Upper lobe of left lung (tissue), 6 donors: ENCODE measurements around the gene LONP1. TPM values are rescaled to one million over a fixed set of nuclear protein-coding genes. Genes with fewer than 3 reads are reported as not detected.
A peak's percentile ranks its signal among the peaks of the same experiment; 100 is the strongest.

Experiments
- ATAC-seq, 2 donors: fragments of 200-7000 bp; cut with Tn5 transposase; one replicate each; pipeline ENCODE4 v1.9.1; 2022; ENCODE audit warnings: mild to moderate bottlenecking in 2 of 2, moderate library complexity in 2 of 2; ENCODE audit not compliant: low FRiP score in 2 of 2
- DNase-seq, 2 donors: peaks; one replicate each; pipeline ENCODE4 v3.0.0-alpha.2; 2019 to 2020
- H3K27ac ChIP-seq, 4 donors: fragments of 200-600 bp; sonication (generic); one replicate each; pipeline ENCODE4 v1.5.1; 2016 to 2019
- H3K27me3 ChIP-seq, 4 donors: fragments of 200-600 bp; sonication (generic); one replicate each; pipeline ENCODE4 v1.5.1; 2017 to 2019
- H3K36me3 ChIP-seq, 4 donors: fragments of 200-600 bp; sonication (generic); one replicate each; pipeline ENCODE4 v1.5.1; 2016 to 2019
- H3K4me1 ChIP-seq, 4 donors: fragments of 200-600 bp; sonication (generic); one replicate each; pipeline ENCODE4 v1.5.1; 2018 to 2019
- H3K4me3 ChIP-seq, 4 donors: fragments of 200-600 bp; sonication (generic); one replicate each; pipeline ENCODE4 v1.5.1; 2017 to 2019; ENCODE audit warnings: mild to moderate bottlenecking in 2 of 4, moderate library complexity in 1 of 4
- H3K9me3 ChIP-seq, 4 donors: fragments of 200-600 bp; sonication (generic); one replicate each; pipeline ENCODE4 v1.5.1; 2018 to 2019
- CTCF ChIP-seq, 6 experiments: fragments of 450-650 bp in 4 of 6; fragments of 200-600 bp in 2 of 6; sonication (generic) in 2 of 6; IDR thresholded peaks; one replicate each; pipeline ENCODE4 v1.5.1; 2016 to 2019; ENCODE audit warnings: antibody characterized with exemption in 6 of 6
- EP300 ChIP-seq, 4 donors: sonication (generic); formaldehyde crosslinking; IDR thresholded peaks; one replicate each; pipeline ENCODE4 v1.5.1; 2017; ENCODE audit warnings: antibody characterized with exemption in 4 of 4, control low read depth in 2 of 4
- POLR2A ChIP-seq, 4 donors: fragments of 450-650 bp; IDR thresholded peaks; one replicate each; pipeline ENCODE4 v1.5.1; 2016 to 2017; ENCODE audit warnings: antibody characterized with exemption in 4 of 4, mild to moderate bottlenecking in 2 of 4
- POLR2AphosphoS5 ChIP-seq, 2 donors: sonication (generic); formaldehyde crosslinking; IDR thresholded peaks; one replicate each; pipeline ENCODE4 v1.5.1; 2017; ENCODE audit warnings: antibody characterized with exemption in 2 of 2
- WGBS, 2 donors: methylation state at CpG; one replicate each; pipeline ENCODE4 v1.1.5; 2017 to 2018; 5-methylcytosine and 5-hydroxymethylcytosine counted together
- total RNA-seq, 6 donors: library from RNA; depleted of rRNA in 4 of 6; stranded (reverse); fragments of >200 nt in 4 of 6; gene quantifications; one replicate each; pipeline versions ENCODE4 v1.1.0 to v1.2.1, GENCODE V29; 2016 to 2021
- donor health status: DM: no; HTN: no; CAD: no; lungs with moderate emphysema.
- donor health status: DM: no; HTN: yes; CAD: no; lungs with severe emphysema.

Gene LONP1
- total RNA-seq, 6 donors from 2014 or later = 79.7 to 141 (median 89.4) TPM

GRCh38 chr19:5676772-5677105 is 43.2 kb downstream of the LONP1 start:
- H3K27ac ChIP-seq = no peak overlapping the region
- no peaks in the 10 kb centered on the region for H3K27me3 ChIP-seq
- ATAC-seq (no peak), DNase-seq (peak in 1 of 2 donors; percentile 71)
- peaks cover 0 to 7% (median 4%) of the 10 kb centered on the region in 4 donors for H3K36me3 ChIP-seq
- no peaks in the 10 kb centered on the region for H3K9me3 ChIP-seq
- WGBS, 2 donors = 85 to 89% methylated on average over 8 to 12 of the region's 13 CpGs
- no peak overlapping the region for H3K4me3 ChIP-seq
- peaks cover 14 to 20% (median 17%) of the 10 kb centered on the region in 4 donors for H3K4me1 ChIP-seq
- TF ChIP-seq POLR2A (IDR thresholded peaks at IDR 0.05) (no peak), CTCF (IDR thresholded peaks at IDR 0.05) (no peak), EP300 (IDR thresholded peaks at IDR 0.05) (no peak), POLR2AphosphoS5 (IDR thresholded peaks at IDR 0.05) (no peak)

GRCh38 chr19:5676105-5676771 is 43.7 kb downstream of the LONP1 start:
- peaks cover 0 to 9% (median 6%) of the 10 kb centered on the region in 4 donors for H3K36me3 ChIP-seq
- H3K27ac ChIP-seq = no peak overlapping the region
- no peaks in the 10 kb centered on the region for H3K27me3 ChIP-seq
- DNase-seq (peak in 1 of 2 donors; percentile 75), ATAC-seq (no peak)
- no peak overlapping the region for H3K4me3 ChIP-seq
- H3K9me3 ChIP-seq = no peaks in the 10 kb centered on the region
- peaks cover 12 to 17% (median 14%) of the 10 kb centered on the region in 4 donors for H3K4me1 ChIP-seq
- WGBS, 2 donors = 85 to 92% methylated on average over 11 to 17 of the region's 17 CpGs
- TF ChIP-seq POLR2A (IDR thresholded peaks at IDR 0.05) (no peak), POLR2AphosphoS5 (IDR thresholded peaks at IDR 0.05) (no peak), CTCF (IDR thresholded peaks at IDR 0.05) (no peak), EP300 (IDR thresholded peaks at IDR 0.05) (no peak)

- Histone ChIP-seq H3K4me1 (peaks cover 8 to 9% (median 8%) of the 10 kb centered on the region in 4 donors), H3K27me3 (no peaks in the 10 kb centered on the region), H3K36me3 (peaks cover 0 to 18% (median 11%) of the 10 kb centered on the region in 4 donors), H3K27ac (no peak overlapping the region), H3K9me3 (no peaks in the 10 kb centered on the region), H3K4me3 (no peak overlapping the region)
- TF ChIP-seq POLR2AphosphoS5 (IDR thresholded peaks at IDR 0.05) = no peak
- WGBS, 2 donors = 90 to 93% methylated on average over 4 to 5 of the region's 5 CpGs
- DNase-seq (no peak), ATAC-seq (no peak)
Observed at GRCh38 chr19:5674714-5675113, 45.2 kb downstream of the LONP1 start.

- Histone ChIP-seq H3K27me3 (no peaks in the 10 kb centered on the region), H3K4me1 (no peaks in the 10 kb centered on the region), H3K36me3 (peaks cover 8 to 28% (median 21%) of the 10 kb centered on the region in 4 donors), H3K27ac (no peak overlapping the region), H3K4me3 (no peak overlapping the region), H3K9me3 (no peaks in the 10 kb centered on the region)
- TF ChIP-seq POLR2A (IDR thresholded peaks at IDR 0.05) = no peak
- no peak for TF ChIP-seq CTCF (IDR thresholded peaks at IDR 0.05)
- no peak for TF ChIP-seq EP300 (IDR thresholded peaks at IDR 0.05)
- TF ChIP-seq POLR2AphosphoS5 (IDR thresholded peaks at IDR 0.05) = no peak
- DNase-seq (no peak), ATAC-seq (no peak)
- 100% methylated on average over 1 of the region's 1 CpG for WGBS, 2 donors
Observed at GRCh38 chr19:5673752-5674151, 46.2 kb downstream of the LONP1 start.

- Histone ChIP-seq H3K36me3 (peaks cover 12 to 36% (median 28%) of the 10 kb centered on the region in 4 donors), H3K27me3 (no peaks in the 10 kb centered on the region), H3K4me3 (no peak overlapping the region), H3K27ac (no peak overlapping the region), H3K4me1 (no peaks in the 10 kb centered on the region), H3K9me3 (no peaks in the 10 kb centered on the region)
- WGBS, 2 donors = 92 to 95% methylated on average over 12 to 13 of the region's 13 CpGs
- TF ChIP-seq POLR2A (IDR thresholded peaks at IDR 0.05) (no peak), EP300 (IDR thresholded peaks at IDR 0.05) (no peak), CTCF (IDR thresholded peaks at IDR 0.05) (no peak), POLR2AphosphoS5 (IDR thresholded peaks at IDR 0.05) (no peak)
- DNase-seq (no peak), ATAC-seq (no peak)
Observed at GRCh38 chr19:5672708-5673459, 47.1 kb downstream of the LONP1 start.
